Muscle layer of colon (tissue), 2 donors: ENCODE data around the gene STX8.
"Not testable (repeated sequence)": the region's sequence is repeated elsewhere in the genome, so short reads cannot be mapped to it uniquely, and the experiment has no call there.

ENCODE experiments used
- H3K27ac ChIP-seq: one replicate; pipeline ENCODE4 v1.7.0; 2013; ENCODE audit warnings: low read depth, mild to moderate bottlenecking, low read length, moderate library complexity
- H3K27me3 ChIP-seq, 2 donors: one replicate each; pipeline ENCODE4 v1.7.0; 2013; ENCODE audit warnings: low read length in 2 of 2, mild to moderate bottlenecking in 2 of 2; ENCODE audit not compliant: insufficient read depth in 2 of 2, control insufficient read depth in 1 of 2
- H3K36me3 ChIP-seq: one replicate; pipeline ENCODE4 v1.7.0; 2013; ENCODE audit warnings: mild to moderate bottlenecking, low read length; ENCODE audit not compliant: insufficient read depth
- H3K4me1 ChIP-seq: one replicate; pipeline ENCODE4 v1.7.0; 2013; ENCODE audit warnings: mild to moderate bottlenecking, low read length; ENCODE audit not compliant: insufficient read depth
- H3K4me3 ChIP-seq, 2 donors: one replicate each; pipeline ENCODE4 v1.7.0; 2013; ENCODE audit warnings: low read length in 2 of 2, low read depth in 1 of 2, mild to moderate bottlenecking in 1 of 2, moderate library complexity in 1 of 2
- H3K9ac ChIP-seq: one replicate; pipeline ENCODE4 v1.7.0; 2013; ENCODE audit warnings: low read length
- H3K9me3 ChIP-seq: one replicate; pipeline ENCODE4 v1.7.0; 2013; ENCODE audit warnings: mild to moderate bottlenecking, low read length
- donor health status: abdominal sarcoma.
- donor health status: Adenocarcinoma of cecum.

STX8 gene

GRCh38 chr17:9467518-9467917, 108.1 kb downstream of the STX8 start:
- no peak overlapping the region for H3K9ac ChIP-seq
- H3K27me3 ChIP-seq: no peaks in the 10 kb centered on the region
- H3K36me3 ChIP-seq: no peaks in the 10 kb centered on the region
- H3K9me3 ChIP-seq: no peaks in the 10 kb centered on the region
- H3K4me3 ChIP-seq: no peak overlapping the region
- no peak overlapping the region for H3K27ac ChIP-seq
- H3K4me1 ChIP-seq: no peaks in the 10 kb centered on the region

- no peak overlapping the region for H3K27ac ChIP-seq
- no peaks in the 10 kb centered on the region for H3K4me1 ChIP-seq
- H3K36me3 ChIP-seq: no peaks in the 10 kb centered on the region
- H3K9ac ChIP-seq: no peak overlapping the region
- H3K4me3 ChIP-seq: no peak overlapping the region
- no peaks in the 10 kb centered on the region for H3K9me3 ChIP-seq
- no peaks in the 10 kb centered on the region for H3K27me3 ChIP-seq
Measured at GRCh38 chr17:9465210-9465921, 110.3 kb downstream of the STX8 start.

- Histone ChIP-seq H3K27ac (no peak overlapping the region), H3K9ac (no peak overlapping the region), H3K4me1 (no peaks in the 10 kb centered on the region), H3K4me3 (no peak overlapping the region), H3K9me3 (no peaks in the 10 kb centered on the region), H3K27me3 (no peaks in the 10 kb centered on the region), H3K36me3 (no peaks in the 10 kb centered on the region)
Measured at GRCh38 chr17:9457005-9457404, 118.6 kb downstream of the STX8 start.

GRCh38 chr17:9456330-9456729, 119.3 kb downstream of the STX8 start:
- Histone ChIP-seq H3K27me3 (no peaks in the 10 kb centered on the region), H3K4me3 (no peak overlapping the region), H3K27ac (no peak overlapping the region), H3K9ac (no peak overlapping the region), H3K9me3 (no peaks in the 10 kb centered on the region), H3K4me1 (no peaks in the 10 kb centered on the region), H3K36me3 (no peaks in the 10 kb centered on the region)

GRCh38 chr17:9451934-9452333, 123.7 kb downstream of the STX8 start:
- no peak overlapping the region for H3K27ac ChIP-seq
- no peak overlapping the region for H3K9ac ChIP-seq
- H3K9me3 ChIP-seq: no peaks in the 10 kb centered on the region
- no peaks in the 10 kb centered on the region for H3K27me3 ChIP-seq
- H3K4me3 ChIP-seq: no peak overlapping the region
- no peaks in the 10 kb centered on the region for H3K36me3 ChIP-seq
- H3K4me1 ChIP-seq: no peaks in the 10 kb centered on the region

GRCh38 chr17:9447298-9447697, 128.3 kb downstream of the STX8 start:
- H3K27ac ChIP-seq, H3K4me1 ChIP-seq, H3K27me3 ChIP-seq, H3K36me3 ChIP-seq, H3K9ac ChIP-seq, H3K9me3 ChIP-seq, H3K4me3 ChIP-seq: not testable (repeated sequence)

GRCh38 chr17:9446528-9446927, 129.1 kb downstream of the STX8 start:
- no peak overlapping the region for H3K4me3 ChIP-seq
- no peaks in the 10 kb centered on the region for H3K36me3 ChIP-seq
- H3K9me3 ChIP-seq: no peaks in the 10 kb centered on the region
- no peak overlapping the region for H3K27ac ChIP-seq
- H3K9ac ChIP-seq: no peak overlapping the region
- no peaks in the 10 kb centered on the region for H3K4me1 ChIP-seq
- no peaks in the 10 kb centered on the region for H3K27me3 ChIP-seq

GRCh38 chr17:9445424-9445823, 130.2 kb downstream of the STX8 start:
- Histone ChIP-seq H3K27ac (no peak overlapping the region), H3K36me3 (no peaks in the 10 kb centered on the region), H3K27me3 (no peaks in the 10 kb centered on the region), H3K9me3 (no peaks in the 10 kb centered on the region), H3K9ac (no peak overlapping the region), H3K4me3 (no peak overlapping the region), H3K4me1 (no peaks in the 10 kb centered on the region)

- no peak overlapping the region for H3K9ac ChIP-seq
- H3K4me3 ChIP-seq: no peak overlapping the region
- no peaks in the 10 kb centered on the region for H3K36me3 ChIP-seq
Measured at GRCh38 chr17:9444687-9445086, 130.9 kb downstream of the STX8 start.

GRCh38 chr17:9443811-9444210, 131.8 kb downstream of the STX8 start:
- H3K4me1 ChIP-seq: no peaks in the 10 kb centered on the region
- H3K9ac ChIP-seq: no peak overlapping the region
- no peaks in the 10 kb centered on the region for H3K27me3 ChIP-seq
- no peak overlapping the region for H3K4me3 ChIP-seq
- no peaks in the 10 kb centered on the region for H3K36me3 ChIP-seq
- no peaks in the 10 kb centered on the region for H3K9me3 ChIP-seq
- no peak overlapping the region for H3K27ac ChIP-seq

More at GRCh38 chr17:9444687-9445086, 130.9 kb downstream of the STX8 start:
- Histone ChIP-seq H3K27ac (no peak overlapping the region), H3K9me3 (no peaks in the 10 kb centered on the region), H3K4me1 (no peaks in the 10 kb centered on the region), H3K27me3 (no peaks in the 10 kb centered on the region)

- H3K27me3 ChIP-seq: no peaks in the 10 kb centered on the region
- H3K27ac ChIP-seq: no peak overlapping the region
- H3K4me3 ChIP-seq: no peak overlapping the region
- H3K9me3 ChIP-seq: no peaks in the 10 kb centered on the region
- H3K36me3 ChIP-seq: no peaks in the 10 kb centered on the region
- no peak overlapping the region for H3K9ac ChIP-seq
- no peaks in the 10 kb centered on the region for H3K4me1 ChIP-seq
Measured at GRCh38 chr17:9439851-9440250, 135.8 kb downstream of the STX8 start.

GRCh38 chr17:9436630-9437029, 139.0 kb downstream of the STX8 start:
- H3K27ac ChIP-seq: no peak overlapping the region
- peaks cover 15% of the 10 kb centered on the region for H3K4me1 ChIP-seq
- H3K36me3 ChIP-seq: no peaks in the 10 kb centered on the region
- no peaks in the 10 kb centered on the region for H3K27me3 ChIP-seq
- no peaks in the 10 kb centered on the region for H3K9me3 ChIP-seq
- H3K9ac ChIP-seq: no peak overlapping the region
- no peak overlapping the region for H3K4me3 ChIP-seq
